Stimulated activated CD8-positive, alpha-beta memory T cell treated with anti-CD3 and anti-CD28 coated beads, Interleukin-12 subunit alpha, Interleukin-12 subunit beta, amount 100 ng/mL, for 24 hours (primary cell): ENCODE results near the gene MIEN1.
"Not testable (repeated sequence)": the region's sequence is repeated elsewhere in the genome, so short reads cannot be mapped to it uniquely, and the experiment has no call there.

Experiments
- DNase-seq: peaks from one replicate; pipeline ENCODE4 v3.0.0-alpha.2; 2020; ENCODE audit errors: extremely low read depth

MIEN1 gene

GRCh38 chr17:39739885-39740356 is 9.6 kb upstream of the MIEN1 start:
- DNase-seq, result no peak

- no peak for DNase-seq
Measured at GRCh38 chr17:39738983-39739884, 8.9 kb upstream of the MIEN1 start.

- DNase-seq, result no peak
Measured at GRCh38 chr17:39738568-39738901, 8.2 kb upstream of the MIEN1 start.

GRCh38 chr17:39737760-39738567 is 7.6 kb upstream of the MIEN1 start, which contains the start of gene GRB7:
Gene GRB7 (plus strand): TSS chr17:39737938. CDS start chr17:39742302, 4,364 bp downstream.
- no peak for DNase-seq

- DNase-seq, result no peak
Measured at GRCh38 chr17:39737206-39737759, 7.0 kb upstream of the MIEN1 start.

- DNase-seq, result no peak
Measured at GRCh38 chr17:39736319-39737165, 6.2 kb upstream of the MIEN1 start.

GRCh38 chr17:39735882-39736281 is 5.5 kb upstream of the MIEN1 start:
- no peak for DNase-seq

GRCh38 chr17:39732586-39732985 is 2.3 kb upstream of the MIEN1 start:
- DNase-seq, result no peak

- no peak for DNase-seq
Measured at GRCh38 chr17:39729280-39729851, 966 bp downstream of the MIEN1 start.

GRCh38 chr17:39727556-39727955 is 2.8 kb downstream of the MIEN1 start:
- no peak for DNase-seq

- no peak for DNase-seq
Measured at GRCh38 chr17:39726617-39727016, 3.7 kb downstream of the MIEN1 start.

- DNase-seq, result not testable (repeated sequence)
Measured at GRCh38 chr17:39725923-39726322, 4.4 kb downstream of the MIEN1 start.

- no peak for DNase-seq
Measured at GRCh38 chr17:39724731-39725130, 5.6 kb downstream of the MIEN1 start.

- DNase-seq, result no peak
Measured at GRCh38 chr17:39722965-39723848, 7.1 kb downstream of the MIEN1 start.

- no peak for DNase-seq
Measured at GRCh38 chr17:39722104-39722503, 8.2 kb downstream of the MIEN1 start.

GRCh38 chr17:39719563-39720355 is 10.6 kb downstream of the MIEN1 start:
- no peak for DNase-seq

GRCh38 chr17:39717660-39718059 is 12.7 kb downstream of the MIEN1 start:
- no peak for DNase-seq

- DNase-seq, result no peak
Measured at GRCh38 chr17:39716879-39717536, 13.3 kb downstream of the MIEN1 start.
